HL-60 (cell line): ENCODE results near the gene BIRC5.

Experiments used
- DNase-seq, 2 experiments: peaks; one replicate each; pipeline ENCODE4 v3.0.0-alpha.2; 2010 to 2020; ENCODE audit warnings: low read depth in 1 of 2, low spot score in 1 of 2
- H3K27ac ChIP-seq: fragments of 250-450 bp; sonication (Bioruptor Pico); replicated peaks from 2 replicates; pipeline ENCODE4 v1.5.1; 2020; ENCODE audit warnings: mild to moderate bottlenecking, moderate library complexity
- H3K27me3 ChIP-seq: fragments of 250-450 bp; sonication (Bioruptor Pico); 2 replicates; pipeline ENCODE4 v1.5.1; 2021; ENCODE audit warnings: mild to moderate bottlenecking, moderate library complexity; ENCODE audit not compliant: insufficient read depth, poor library complexity, severe bottlenecking
- H3K4me3 ChIP-seq: replicated peaks from 2 replicates; pipeline ENCODE4 v1.5.1; 2011; ENCODE audit warnings: mild to moderate bottlenecking, control low read depth, low read length; ENCODE audit not compliant: insufficient read depth
- CTCF ChIP-seq: IDR thresholded peaks from one replicate; pipeline ENCODE4 v1.5.1; 2011; ENCODE audit warnings: low read length, control low read depth, inconsistent platforms; ENCODE audit not compliant: insufficient read depth
- GABPA ChIP-seq: IDR thresholded peaks from 2 replicates; pipeline ENCODE4 v1.6.1; 2012; ENCODE audit warnings: low read depth
- POLR2AphosphoS5 ChIP-seq: IDR thresholded peaks from 2 replicates; pipeline ENCODE4 v1.6.1; 2012; ENCODE audit warnings: low read depth
- REST ChIP-seq: IDR thresholded peaks from 2 replicates; pipeline ENCODE4 v1.6.1; 2012; ENCODE audit warnings: low read depth; ENCODE audit not compliant: insufficient replicate concordance
- SPI1 ChIP-seq: IDR thresholded peaks from 2 replicates; pipeline ENCODE4 v1.6.1; 2012; ENCODE audit warnings: low read depth, mild to moderate bottlenecking, borderline replicate concordance

BIRC5 gene

GRCh38 chr17:78267253-78268073 is 53.4 kb downstream of the BIRC5 start:
- TF ChIP-seq SPI1 (no peak), CTCF (no peak), POLR2AphosphoS5 (no peak), REST (no peak)
- no peak overlapping the region for H3K4me3 ChIP-seq
- no peak overlapping the region for H3K27ac ChIP-seq
- no peaks in the 10 kb centered on the region for H3K27me3 ChIP-seq
- DNase-seq: no peak

- no peaks in the 10 kb centered on the region for H3K27me3 ChIP-seq
- H3K4me3 ChIP-seq: no peak overlapping the region
- DNase-seq: no peak
- no peak overlapping the region for H3K27ac ChIP-seq
- no peak for TF ChIP-seq CTCF
- TF ChIP-seq POLR2AphosphoS5: no peak
- TF ChIP-seq REST: no peak
- TF ChIP-seq SPI1: no peak
- TF ChIP-seq GABPA: no peak
Measured at GRCh38 chr17:78268191-78268874, 54.3 kb downstream of the BIRC5 start.

GRCh38 chr17:78268951-78269905 is 55.2 kb downstream of the BIRC5 start:
- no peak for TF ChIP-seq CTCF
- TF ChIP-seq REST: no peak
- no peak for TF ChIP-seq SPI1
- no peak for TF ChIP-seq GABPA
- no peak for TF ChIP-seq POLR2AphosphoS5
- Histone ChIP-seq H3K27me3 (no peaks in the 10 kb centered on the region), H3K27ac (no peak overlapping the region), H3K4me3 (no peak overlapping the region)
- DNase-seq: no peak
